ENCODE measurements around the gene SIRT5.

SIRT5 gene

DNA sequence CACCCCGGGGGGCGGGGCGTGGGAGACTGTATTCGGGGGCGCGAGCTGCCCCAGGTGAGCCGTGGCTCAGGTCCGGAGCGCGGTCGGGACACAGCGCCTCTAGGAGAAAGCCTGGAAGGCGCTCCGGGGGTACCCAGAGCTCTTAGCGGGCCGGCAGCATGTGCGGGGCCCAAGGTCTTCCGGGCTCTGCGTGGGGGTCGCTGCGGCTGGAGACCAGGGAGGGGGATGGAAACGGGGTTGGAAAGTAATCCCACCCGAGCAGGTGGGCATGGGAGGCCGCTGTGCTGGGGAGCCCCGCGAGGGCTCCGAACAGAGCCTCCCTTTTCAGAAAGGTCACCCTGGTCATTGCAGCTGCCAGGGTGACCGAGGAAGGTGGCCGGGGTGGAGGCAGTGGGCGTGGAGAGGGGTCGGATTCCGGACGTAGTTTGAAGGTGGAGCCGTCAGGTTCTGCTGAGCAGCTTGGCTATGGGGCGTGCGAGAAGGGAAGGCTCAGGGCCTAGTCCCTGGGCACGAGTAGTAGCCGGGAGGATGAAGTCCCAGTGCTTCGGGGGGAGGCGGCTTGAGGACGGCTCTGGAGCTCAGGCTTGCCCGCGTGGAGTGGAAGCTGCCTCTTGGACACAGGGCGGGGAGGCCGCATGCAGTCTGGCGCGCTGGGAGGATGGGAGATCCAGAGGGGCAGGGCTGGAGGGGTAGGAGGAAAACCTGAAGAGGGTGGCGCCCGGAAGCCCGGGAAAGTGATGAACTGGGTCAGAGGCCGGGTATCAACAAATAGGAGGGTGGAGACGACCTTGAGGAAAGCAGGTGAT lies at the start of gene SIRT5:
Gene SIRT5 (plus strand): TSS at position 31 of the 806 bp plus-strand sequence. CDS start 9,510 bp downstream, outside the sequence.
- DNase-seq = peak; percentile 81

DNA sequence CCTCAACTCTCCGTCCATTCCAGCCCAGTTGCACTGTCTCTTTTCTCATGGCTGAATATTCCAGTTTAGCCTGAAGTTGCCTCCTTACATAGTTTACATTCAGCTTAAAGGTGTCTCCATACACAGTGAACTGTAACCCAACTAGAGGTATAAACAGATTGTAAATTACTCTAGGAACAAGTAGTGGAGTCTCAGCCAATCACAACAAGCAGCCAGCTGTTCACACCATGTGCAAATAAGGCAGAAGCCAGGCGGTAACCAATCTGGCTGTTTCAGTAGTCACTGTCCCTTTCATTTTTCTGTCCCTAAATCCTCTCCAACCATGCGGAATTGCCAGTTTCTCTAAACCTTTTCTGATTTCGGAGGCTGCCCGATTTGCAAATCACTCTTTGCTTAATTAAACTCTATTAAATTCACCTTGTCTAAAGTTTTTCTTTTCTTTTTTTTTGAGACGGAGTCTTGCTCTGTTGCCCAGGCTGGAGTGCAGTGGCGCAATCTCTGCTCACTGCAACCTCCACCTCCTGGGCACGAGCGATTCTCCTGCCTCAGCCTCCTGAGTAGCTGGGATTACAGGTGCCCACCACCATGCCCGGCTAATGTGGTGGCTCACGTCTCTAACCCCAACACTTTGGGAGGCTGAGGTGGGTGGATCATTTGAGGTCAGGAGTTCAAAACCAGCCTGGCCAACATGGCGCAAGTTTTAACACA lies 49.4 kb upstream of the SIRT5 start:
- DNase-seq = no peak

DNA sequence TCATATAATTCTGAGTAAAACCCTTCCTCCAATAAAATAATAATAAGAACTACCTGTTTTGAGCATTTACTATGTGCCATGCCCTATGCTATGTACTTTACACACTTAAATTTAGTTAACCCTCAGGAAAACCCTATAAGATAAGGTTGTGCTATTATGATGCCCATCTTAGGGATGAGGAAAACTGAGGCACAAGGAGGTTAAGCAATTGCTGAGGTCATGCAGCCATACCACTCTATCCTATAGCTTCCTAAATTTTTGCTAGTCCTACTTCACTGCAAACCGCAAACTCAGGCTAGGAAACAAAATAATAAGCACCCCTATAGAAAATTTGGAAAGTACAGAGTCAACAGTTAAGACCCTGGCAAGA lies 48.1 kb upstream of the SIRT5 start:
- no peak for DNase-seq

DNA sequence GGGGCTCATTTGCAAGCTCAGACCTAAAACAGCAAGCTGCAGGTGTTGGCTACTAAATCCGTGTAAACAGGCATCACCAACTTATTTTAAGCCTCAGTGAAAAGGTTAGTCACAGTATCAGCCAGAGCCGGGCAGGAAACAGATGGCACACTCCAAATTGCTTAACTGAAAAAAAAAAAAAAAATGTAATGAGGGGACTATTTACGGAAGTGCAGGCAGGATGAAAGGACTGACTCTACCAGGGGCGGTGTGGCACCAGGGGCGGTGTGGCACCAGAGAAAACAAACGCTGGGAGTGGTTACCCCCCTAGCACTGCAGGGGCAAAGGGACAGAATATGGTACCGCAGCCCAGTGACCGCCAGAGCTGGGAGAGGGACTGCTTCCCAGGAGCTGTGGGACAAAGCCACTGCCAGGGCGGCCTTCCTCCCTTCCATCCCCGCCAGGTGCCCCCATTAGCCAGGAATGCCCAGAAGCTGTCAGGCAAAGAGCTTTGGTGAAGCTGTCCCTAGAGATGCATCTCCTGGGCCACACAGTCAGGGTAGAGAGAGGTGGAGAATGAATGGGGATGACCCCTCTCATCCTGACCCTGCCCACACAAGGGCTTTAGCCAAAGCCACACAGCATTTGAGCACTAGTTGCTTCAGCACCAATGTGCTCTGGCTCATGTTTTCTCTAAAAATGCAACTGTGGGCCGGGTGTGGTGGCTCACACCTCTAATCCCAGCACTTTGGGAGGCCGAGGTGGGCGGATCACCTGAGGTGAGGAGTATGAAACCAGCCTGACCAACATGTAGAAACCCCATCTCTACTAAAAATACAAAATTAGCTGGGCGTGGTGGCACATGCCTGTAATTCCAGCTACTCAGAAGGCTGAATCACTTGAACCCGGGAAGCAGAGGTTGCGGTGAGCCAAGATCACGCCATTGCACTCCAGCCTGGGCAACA lies 47.4 kb upstream of the SIRT5 start:
- peak; percentile 18 for DNase-seq

DNA sequence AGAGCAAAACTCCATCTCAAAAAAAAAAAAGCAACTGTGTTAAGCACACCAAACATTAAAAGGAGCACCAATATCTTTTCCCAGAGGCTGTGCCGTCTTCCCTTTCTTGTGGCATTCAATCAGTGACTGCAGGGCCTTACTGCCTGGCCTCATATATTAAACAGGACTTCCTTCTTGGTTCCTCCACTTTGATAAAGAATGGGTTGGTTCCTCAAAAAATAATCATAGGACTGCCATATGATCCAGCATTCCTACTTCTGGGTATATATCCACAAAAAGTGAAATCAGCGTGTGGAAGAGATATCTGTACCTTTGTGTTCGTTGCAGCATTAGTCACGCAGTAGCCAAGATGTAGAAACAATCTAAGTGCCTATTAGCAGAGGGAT lies 46.7 kb upstream of the SIRT5 start:
- DNase-seq = no peak

DNA sequence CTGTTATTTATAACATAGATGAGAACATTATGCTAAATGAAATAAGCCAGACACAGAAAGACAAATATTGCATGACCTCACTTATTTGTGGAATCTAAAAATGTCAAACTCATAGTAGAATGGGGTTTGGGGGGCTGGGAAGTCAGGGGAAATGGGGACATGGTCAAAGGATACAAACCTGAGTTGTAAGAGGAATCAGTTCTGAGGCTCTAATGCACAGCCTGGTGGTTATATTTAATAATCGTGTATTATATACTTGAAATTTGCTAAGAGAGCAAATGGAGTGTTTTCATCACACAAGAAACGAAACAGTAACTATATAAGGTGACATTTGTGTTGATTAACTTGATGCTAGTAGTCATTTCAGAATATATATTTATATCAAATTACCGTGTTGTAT lies 46.2 kb upstream of the SIRT5 start:
- DNase-seq = no peak

DNA sequence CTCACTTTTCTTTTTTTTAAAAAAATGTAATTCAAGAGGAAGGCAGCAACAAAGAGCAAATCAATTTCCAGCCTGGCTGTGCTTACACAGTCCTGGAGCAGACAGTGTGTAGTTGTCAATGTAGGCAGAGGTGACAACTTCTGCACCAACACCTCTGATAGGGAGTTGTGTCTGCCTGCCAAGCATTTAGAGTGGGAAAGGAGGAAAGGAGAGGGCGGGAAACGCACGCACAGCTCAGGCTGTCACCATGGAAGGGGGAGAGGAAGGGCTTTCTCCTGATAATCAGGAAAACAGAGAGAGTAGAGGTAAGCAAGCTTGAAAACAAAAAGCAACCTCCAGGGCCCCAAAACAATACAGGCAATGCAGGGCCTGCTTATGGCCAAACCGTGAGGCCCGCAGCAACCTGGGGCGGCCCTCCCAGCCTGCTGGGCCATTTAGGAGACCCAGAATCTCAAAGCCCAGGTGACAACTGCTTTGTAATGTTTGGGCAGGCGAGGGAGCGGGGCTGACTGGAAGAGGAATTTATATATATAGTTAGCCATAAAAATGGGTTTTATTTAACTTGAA lies 45.5 kb upstream of the SIRT5 start:
- DNase-seq = no peak

DNA sequence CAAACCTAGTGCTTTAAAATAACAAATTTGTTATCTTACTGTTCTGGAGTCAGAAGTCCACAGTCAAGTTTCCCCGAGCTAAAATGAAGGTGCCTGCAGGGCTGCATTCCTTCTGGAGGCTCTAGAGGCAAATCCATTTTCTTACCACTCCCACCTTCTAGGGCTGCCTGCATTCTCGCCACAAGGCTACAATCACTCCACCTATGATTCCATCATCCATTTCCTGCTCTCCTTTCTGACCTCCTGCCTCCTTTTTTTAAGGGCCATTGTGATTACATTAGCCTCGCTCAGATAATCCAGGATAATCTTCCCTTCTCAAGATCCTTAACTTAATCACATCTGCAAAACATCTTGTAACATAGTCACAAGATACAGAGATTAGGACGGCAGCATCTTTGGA lies 42.4 kb upstream of the SIRT5 start:
- DNase-seq = no peak

DNA sequence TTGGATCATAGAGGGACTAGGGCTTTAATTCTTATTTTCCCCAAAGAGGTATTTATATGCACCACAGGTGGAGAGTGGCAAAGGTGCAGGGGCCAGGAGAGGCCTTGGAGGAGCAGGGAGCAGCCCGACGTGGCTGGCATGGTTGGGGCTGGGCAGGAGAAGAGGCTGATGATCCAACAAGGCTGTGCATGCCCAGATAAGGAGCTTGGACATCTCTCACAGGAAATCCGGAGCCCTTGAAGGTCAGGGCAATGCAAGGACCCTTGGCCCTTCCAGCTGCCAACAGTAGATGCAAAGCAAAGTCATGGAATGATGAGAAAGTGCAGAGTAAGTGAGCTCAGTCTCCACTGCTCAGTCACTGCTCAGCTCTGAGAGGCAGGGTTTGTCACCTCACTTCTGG lies 39.9 kb upstream of the SIRT5 start:
- DNase-seq = no peak

DNA sequence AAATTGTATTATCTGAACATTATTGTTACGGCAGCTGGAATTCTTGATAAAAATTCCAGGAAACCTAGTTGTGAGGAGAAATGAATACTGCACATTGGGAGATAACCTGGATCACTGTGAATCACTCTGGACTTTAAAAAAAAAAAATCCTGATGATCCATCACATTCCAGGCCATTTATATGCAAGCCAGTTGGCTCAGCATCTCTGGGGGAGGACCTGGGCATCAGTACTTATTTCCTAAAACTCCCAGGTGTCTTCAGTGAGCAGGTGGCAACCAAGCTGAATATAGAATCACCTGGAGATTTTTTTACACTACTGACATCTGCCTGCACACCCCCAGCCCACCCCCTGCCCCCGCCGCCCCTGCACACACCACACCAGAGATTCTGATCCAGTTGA lies 39.1 kb upstream of the SIRT5 start:
- DNase-seq = no peak

DNA sequence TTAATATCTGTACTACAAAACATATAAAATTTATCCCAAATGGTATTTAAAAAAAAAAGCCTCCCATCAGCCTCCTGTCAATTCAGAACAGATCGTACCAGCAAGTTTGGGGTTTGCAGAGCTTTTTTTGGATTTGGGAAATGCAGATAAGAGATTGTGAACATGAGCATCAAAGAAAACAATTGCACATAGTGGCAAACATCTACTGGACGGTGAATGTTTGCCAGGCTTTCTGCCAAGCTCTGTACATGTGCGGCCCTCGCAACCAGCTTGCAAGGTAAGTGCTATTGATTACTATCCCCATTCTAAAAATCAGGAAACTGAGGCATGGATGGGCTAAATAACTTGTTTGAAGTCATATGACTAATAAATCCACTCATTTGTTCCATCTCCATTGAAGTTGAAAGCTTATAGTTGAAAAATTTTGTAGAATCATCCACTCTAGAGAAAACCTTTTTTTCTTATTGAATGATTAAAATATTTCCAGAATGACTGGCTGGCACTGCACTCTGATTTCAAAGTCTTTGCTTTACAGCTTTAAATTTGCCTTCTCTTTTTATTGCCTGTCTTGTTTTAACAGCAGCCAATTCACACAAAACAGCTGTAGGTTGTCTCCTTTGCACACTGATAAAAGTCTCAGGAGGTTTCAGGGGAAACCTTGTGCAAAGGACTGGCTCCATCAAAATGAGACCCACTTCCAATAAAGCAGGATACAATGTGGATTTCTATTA lies 37.4 kb upstream of the SIRT5 start:
- no peak for DNase-seq

DNA sequence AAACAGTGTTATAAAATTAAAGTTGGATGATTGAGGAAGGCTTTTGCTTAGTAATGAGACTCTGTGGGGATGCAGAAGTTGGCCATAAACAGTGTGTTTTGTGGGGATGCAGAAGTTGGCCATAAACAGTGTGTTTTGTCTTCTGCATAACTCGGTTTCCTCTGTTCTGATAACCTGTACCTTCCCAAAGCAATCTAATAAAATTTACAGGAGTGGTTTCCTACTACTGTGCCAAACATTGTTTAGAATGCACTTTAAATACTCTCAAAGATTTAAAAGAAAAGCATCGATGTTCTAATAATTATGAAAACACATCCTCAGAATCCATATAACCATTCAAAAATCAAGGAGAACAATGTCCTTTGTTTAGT lies 36.9 kb upstream of the SIRT5 start:
- DNase-seq = no peak

DNA sequence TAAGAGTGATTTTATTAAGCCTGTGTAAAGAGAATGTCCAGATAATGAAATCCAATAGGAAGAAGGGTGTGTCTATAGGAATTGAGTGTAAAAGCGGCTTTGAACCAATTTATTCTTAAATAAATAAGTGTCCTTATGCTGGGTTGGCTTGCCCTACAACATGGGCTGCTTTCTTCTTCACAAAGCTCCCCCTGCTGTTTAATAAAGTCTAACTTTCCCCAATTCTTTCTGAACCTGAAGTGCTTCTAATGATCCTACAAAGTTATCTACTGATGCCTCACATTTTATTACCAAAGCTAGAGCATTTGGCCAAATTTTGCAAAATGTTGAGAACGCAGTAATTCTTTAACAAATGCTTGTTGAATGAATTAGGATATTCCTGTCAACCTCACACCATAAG lies 36.3 kb upstream of the SIRT5 start:
- peak; percentile 48 for DNase-seq

DNA sequence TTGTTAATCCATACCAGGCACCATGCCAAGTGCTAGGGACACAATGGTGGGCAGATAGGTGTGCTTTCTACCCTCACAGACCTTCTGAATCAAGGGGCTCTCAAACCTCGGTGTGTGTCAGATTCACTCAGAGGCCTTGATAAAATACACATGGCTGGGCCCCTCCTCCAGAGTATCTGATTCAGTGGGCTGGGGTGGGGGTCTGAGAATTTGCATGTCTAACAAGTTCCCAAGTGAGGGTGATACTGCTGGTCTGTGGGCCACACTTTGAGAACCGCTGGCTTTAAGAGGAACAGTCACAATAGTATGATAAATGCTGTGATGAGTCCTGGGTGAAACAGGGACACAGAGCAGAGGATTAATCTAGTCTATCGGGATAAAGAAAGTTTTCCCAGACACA lies 35.8 kb upstream of the SIRT5 start:
- no peak for DNase-seq

DNA sequence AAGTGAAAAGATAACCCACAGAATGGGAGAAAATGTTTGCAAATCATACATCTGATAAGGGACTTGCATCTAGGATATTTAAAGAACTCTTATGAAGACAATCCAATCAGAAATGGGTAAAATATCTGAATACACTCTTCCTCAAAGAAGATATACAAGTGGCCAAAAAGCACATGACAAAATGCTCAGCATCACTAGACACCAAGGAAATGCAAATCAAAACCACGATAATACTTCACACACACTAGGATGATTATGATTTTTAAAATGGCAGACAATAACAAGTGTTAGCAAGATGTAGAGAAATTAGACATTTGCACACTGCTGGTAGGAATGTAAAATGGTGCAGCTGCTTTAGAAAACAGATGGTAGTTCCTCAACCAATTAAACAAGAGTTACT lies 34.8 kb upstream of the SIRT5 start:
- no peak for DNase-seq

DNA sequence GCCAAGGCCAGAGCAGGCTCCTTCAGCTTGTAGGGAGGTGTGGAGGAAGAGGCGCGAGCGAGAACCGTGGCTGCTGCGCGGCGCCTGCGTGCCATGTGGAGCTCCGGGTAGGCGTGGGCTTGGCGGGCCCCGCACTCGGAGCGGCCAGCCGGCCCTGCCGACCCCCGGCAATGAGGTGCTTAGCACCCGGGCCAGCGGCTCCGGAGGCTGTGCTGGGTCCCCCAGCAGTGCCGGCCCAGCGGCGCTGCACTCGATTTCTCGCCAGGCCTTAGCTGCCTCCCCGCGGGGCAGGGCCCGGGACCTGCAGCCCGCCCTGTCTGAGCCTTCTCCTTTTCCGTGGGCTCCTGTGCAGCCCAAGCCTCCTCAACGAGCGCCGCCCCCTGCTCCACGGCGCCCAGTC lies 32.9 kb upstream of the SIRT5 start:
- DNase-seq = no peak

DNA sequence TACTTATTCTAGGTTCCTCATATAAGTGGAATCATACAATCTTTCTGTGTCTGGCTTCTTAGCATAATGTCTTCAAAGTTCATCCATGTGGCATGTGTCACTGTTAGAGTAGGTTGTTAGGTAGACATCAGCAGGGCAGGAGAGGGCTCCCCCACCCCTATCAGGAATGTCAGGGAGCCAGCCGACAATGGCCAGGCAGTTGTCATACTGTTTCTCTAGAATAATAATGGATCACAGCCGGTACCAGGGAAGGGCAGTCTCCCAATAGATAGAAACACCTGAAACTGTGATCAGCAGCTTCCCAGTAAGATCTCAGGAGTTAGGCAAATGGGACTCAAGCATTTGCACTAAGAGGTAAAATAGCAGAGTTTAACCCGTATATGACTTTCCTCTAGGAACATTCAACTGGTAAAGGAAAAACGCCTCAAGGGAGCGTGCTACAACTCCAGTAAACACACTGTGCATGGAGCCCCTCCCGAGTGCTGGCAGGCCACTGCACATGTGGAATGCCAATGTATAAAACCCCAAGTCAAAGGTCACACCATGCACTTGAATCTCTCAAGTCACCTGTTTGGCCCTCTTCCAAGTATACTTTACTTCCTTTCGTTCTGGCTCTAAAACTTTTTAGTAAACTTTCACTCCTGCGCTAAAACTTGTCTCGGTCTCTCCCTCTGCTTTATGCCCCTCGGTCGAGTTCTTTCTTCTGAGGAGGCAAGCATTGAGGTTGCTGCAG lies 29.8 kb upstream of the SIRT5 start:
- DNase-seq = no peak

DNA sequence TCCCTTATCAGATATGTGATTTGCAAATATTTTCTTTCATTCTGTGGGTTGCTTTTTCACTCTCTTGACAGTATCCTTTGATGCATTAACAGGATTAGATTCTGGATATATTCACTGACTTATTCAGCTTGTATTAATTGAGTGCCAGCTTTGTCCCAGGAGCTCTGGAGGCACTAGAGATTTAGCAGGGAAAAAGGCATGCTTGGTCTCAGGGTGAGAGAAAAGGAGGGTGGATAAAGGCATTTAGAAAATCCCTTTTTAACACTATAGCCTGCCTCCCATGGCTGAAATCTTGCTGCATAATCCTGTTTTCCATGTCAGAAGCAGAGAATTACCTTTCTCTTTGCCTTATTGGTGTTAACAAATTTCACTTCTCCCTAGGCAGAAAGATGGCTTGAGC lies 28.5 kb upstream of the SIRT5 start:
- DNase-seq = no peak

DNA sequence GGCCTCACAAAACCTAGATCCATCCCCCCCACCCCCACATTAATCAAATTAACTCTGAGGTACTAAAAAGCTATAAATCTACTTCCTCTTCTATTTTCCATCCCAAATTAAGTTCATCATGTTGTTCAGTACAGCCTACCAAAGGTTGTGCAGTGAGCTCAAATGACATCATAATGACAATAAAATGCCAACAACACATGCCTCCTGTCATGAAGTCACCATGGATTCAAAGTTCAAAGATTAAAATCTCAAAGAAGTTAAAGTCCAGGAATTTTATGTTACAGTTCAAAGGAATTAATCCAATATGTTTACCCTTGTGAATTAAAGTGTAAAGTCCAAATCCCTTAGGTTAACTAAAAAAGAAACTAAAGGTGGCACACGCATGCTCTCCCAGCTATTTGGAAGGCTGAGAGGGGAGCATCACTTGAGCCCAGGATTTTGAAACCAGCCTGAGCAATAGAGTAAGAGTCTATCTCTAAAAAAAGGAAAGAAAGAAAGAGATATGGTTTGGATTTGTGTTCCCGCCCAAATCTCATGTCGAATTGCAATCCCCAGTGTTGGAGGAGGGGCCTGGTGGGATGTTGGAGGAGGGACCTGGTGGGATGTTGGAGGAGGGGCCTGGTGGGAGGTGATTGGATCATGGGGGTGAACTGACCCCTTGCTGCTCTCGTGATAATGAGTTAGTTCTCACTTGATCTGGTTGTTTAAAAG lies 25.7 kb upstream of the SIRT5 start:
- DNase-seq = no peak

DNA sequence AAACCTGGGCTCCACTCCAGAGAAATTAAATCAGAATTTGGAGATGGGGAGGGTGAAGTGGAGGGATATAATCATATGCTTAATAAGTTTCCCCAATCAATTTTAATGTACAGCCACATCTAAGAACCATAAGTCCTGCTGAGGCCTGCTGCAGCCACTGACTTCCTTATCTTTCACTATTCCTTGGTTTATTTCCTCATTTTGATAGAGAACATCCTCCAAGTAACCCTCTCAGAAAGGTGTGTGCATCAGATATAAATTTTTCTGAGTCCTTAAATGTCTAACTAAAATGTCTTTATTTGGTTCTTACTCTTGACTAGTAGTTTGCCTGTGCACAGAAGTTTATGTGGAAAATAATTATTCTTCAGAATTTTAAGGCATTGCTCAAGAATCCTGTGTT lies 23.7 kb upstream of the SIRT5 start:
- DNase-seq = no peak

DNA sequence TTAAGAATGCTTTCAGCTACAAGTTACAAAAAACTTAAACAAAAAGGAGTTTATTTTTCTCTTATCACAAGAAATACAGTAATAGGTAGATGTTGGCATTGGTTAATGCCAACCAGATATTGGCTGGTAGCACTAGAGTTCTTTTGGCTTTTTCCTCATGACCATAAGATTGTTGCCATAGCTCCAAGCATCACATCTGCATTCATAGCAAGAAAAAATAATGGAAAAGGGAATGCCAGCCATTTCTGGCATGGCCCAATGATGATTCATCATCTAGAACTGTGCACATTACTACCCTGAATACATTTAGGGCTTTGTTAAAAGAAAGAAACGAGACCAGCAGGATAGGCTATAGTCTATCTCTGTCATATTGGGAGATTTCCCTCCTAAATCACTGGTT lies 20.8 kb upstream of the SIRT5 start:
- no peak for DNase-seq

Data from CD4-positive, alpha-beta T cell treated with Interleukin-12 subunit alpha and Interleukin-12 subunit beta, for 1 hour (primary cell).